Measurements from ENCODE around the gene CFAP61. TPM values are rescaled to one million over a fixed set of nuclear protein-coding genes. Genes with fewer than 3 reads are reported as not detected.

The CFAP61 gene
- total RNA-seq, 1 experiment from 2014 or later = 0.61 TPM

- Mint-ChIP-seq H3K4me1 (peaks cover 6% of the 10 kb centered on the region), H3K27me3 (ENCODE audit: low read depth) (no peaks in the 10 kb centered on the region), H3K9me3 (no peaks in the 10 kb centered on the region), H3K4me3 (no peak overlapping the region), H3K36me3 (no peaks in the 10 kb centered on the region), H3K27ac (no peak overlapping the region)
- DNase-seq (ENCODE audit: low spot score) (no peak), ATAC-seq (no peak)
- CTCF ChIA-PET = interaction anchor here (1.1 kb wide), 1 partner anchor 16 kb away, joined by 4 read pairs; no protein-coding TSS in a partner anchor
- POLR2A ChIA-PET = no interaction called here
- TF ChIP-seq ZNF317 (CRISPR knock-in tag; IDR thresholded peaks at IDR 0.05; ENCODE audit: borderline replicate concordance, low read depth) (no peak), ZNF138 (CRISPR knock-in tag; conservative IDR thresholded peaks at IDR 0.05) (no peak), JAZF1 (CRISPR knock-in tag; IDR thresholded peaks at IDR 0.05) (no peak), TCF7 (CRISPR knock-in tag; IDR thresholded peaks at IDR 0.05; ENCODE audit: low read depth) (no peak), ZBTB43 (CRISPR knock-in tag; IDR thresholded peaks at IDR 0.05) (no peak), ZNF219 (CRISPR knock-in tag; IDR thresholded peaks at IDR 0.05; ENCODE audit: borderline replicate concordance) (no peak), TEAD4 (CRISPR knock-in tag; IDR thresholded peaks at IDR 0.05) (no peak), PRRX2 (CRISPR knock-in tag; IDR thresholded peaks at IDR 0.05) (no peak), NR2C2 (CRISPR knock-in tag; IDR thresholded peaks at IDR 0.05) (no peak), MAX (CRISPR knock-in tag; IDR thresholded peaks at IDR 0.05) (no peak), USF1 (CRISPR knock-in tag; IDR thresholded peaks at IDR 0.05) (no peak), GRHL2 (CRISPR knock-in tag; IDR thresholded peaks at IDR 0.05; ENCODE audit: insufficient replicate concordance, severe bottlenecking) (no peak), E2F4 (CRISPR knock-in tag; IDR thresholded peaks at IDR 0.05; ENCODE audit: borderline replicate concordance, low read depth) (no peak), ZBTB21 (CRISPR knock-in tag; IDR thresholded peaks at IDR 0.05; ENCODE audit: borderline replicate concordance) (no peak), ZMAT4 (CRISPR knock-in tag; IDR thresholded peaks at IDR 0.05) (no peak), MLX (CRISPR knock-in tag; IDR thresholded peaks at IDR 0.05) (no peak), CBFB (CRISPR knock-in tag; IDR thresholded peaks at IDR 0.05; ENCODE audit: low read depth) (no peak)
These were observed 200.9 kb downstream of the CFAP61 start for GRCh38 chr20:20253039-20253743.

- Mint-ChIP-seq H3K9me3 (no peaks in the 10 kb centered on the region), H3K27ac (no peak overlapping the region), H3K4me1 (peaks cover 6% of the 10 kb centered on the region), H3K36me3 (no peaks in the 10 kb centered on the region), H3K27me3 (ENCODE audit: low read depth) (no peaks in the 10 kb centered on the region), H3K4me3 (no peak overlapping the region)
- ChIA-PET POLR2A (no interaction called here), CTCF (no interaction called here)
- DNase-seq (ENCODE audit: low spot score) (no peak), ATAC-seq (no peak)
- no peak for TF ChIP-seq USF2 (CRISPR knock-in tag; IDR thresholded peaks at IDR 0.05)
- TF ChIP-seq TCF7 (CRISPR knock-in tag; IDR thresholded peaks at IDR 0.05; ENCODE audit: low read depth) = no peak
- TF ChIP-seq ATF6 (CRISPR knock-in tag; IDR thresholded peaks at IDR 0.05) = no peak
- TF ChIP-seq TP53 (CRISPR knock-in tag; IDR thresholded peaks at IDR 0.05) = no peak
- no peak for TF ChIP-seq ZNF671 (CRISPR knock-in tag; IDR thresholded peaks at IDR 0.05)
- no peak for TF ChIP-seq ZNF121 (CRISPR knock-in tag; IDR thresholded peaks at IDR 0.05)
- no peak for TF ChIP-seq NFE2L1 (CRISPR knock-in tag; IDR thresholded peaks at IDR 0.05)
- no peak for TF ChIP-seq CTCF (IDR thresholded peaks at IDR 0.05)
- no peak for TF ChIP-seq JUN (CRISPR knock-in tag; IDR thresholded peaks at IDR 0.05)
- TF ChIP-seq GTF2I (CRISPR knock-in tag; conservative IDR thresholded peaks at IDR 0.05) = no peak
- no peak for TF ChIP-seq HMGA2 (CRISPR knock-in tag; IDR thresholded peaks at IDR 0.05)
These were observed 201.5 kb downstream of the CFAP61 start for GRCh38 chr20:20253744-20254330.
